ENCODE data around the gene SELENOW.
A peak's percentile ranks its signal among the peaks of the same experiment; 100 is the strongest.
"Not testable (repeated sequence)": the region's sequence is repeated elsewhere in the genome, so short reads cannot be mapped to it uniquely, and the experiment has no call there.

The SELENOW gene

GRCh38 chr19:47780215-47780551, 1.7 kb downstream of the SELENOW start:
- FAIRE-seq = no peak
- no peak for DNase-seq (ENCODE audit: insufficient read length, low spot score)

GRCh38 chr19:47781590-47782262, 3.2 kb downstream of the SELENOW start:
- DNase-seq (ENCODE audit: insufficient read length, low spot score) (no peak), FAIRE-seq (no peak)

- FAIRE-seq (no peak), DNase-seq (ENCODE audit: insufficient read length, low spot score) (no peak)
These were observed 8.1 kb downstream of the SELENOW start for GRCh38 chr19:47786566-47786965.

- FAIRE-seq; DNase-seq (ENCODE audit: insufficient read length, low spot score): not testable (repeated sequence)
These were observed 8.8 kb downstream of the SELENOW start for GRCh38 chr19:47787307-47787706.

- not testable (repeated sequence) for DNase-seq (ENCODE audit: insufficient read length, low spot score); FAIRE-seq
These were observed 11.3 kb downstream of the SELENOW start for GRCh38 chr19:47789811-47790210.

GRCh38 chr19:47790398-47790814, 11.9 kb downstream of the SELENOW start:
- peak; percentile 82 for FAIRE-seq
- peak; percentile 62 for DNase-seq (ENCODE audit: insufficient read length, low spot score)

GRCh38 chr19:47792616-47793015, 14.1 kb downstream of the SELENOW start:
- DNase-seq (ENCODE audit: insufficient read length, low spot score) = no peak
- no peak for FAIRE-seq

- no peak for FAIRE-seq
- no peak for DNase-seq (ENCODE audit: insufficient read length, low spot score)
These were observed 16.0 kb downstream of the SELENOW start for GRCh38 chr19:47794526-47794925.

- DNase-seq (ENCODE audit: insufficient read length, low spot score) (no peak), FAIRE-seq (no peak)
These were observed 18.3 kb downstream of the SELENOW start for GRCh38 chr19:47796785-47797184.

GRCh38 chr19:47797996-47798903, 19.7 kb downstream of the SELENOW start:
- FAIRE-seq = no peak
- no peak for DNase-seq (ENCODE audit: insufficient read length, low spot score)

GRCh38 chr19:47798904-47799266, 20.4 kb downstream of the SELENOW start:
- FAIRE-seq (no peak), DNase-seq (ENCODE audit: insufficient read length, low spot score) (no peak)

- no peak for DNase-seq (ENCODE audit: insufficient read length, low spot score)
- FAIRE-seq = no peak
These were observed 22.8 kb downstream of the SELENOW start for GRCh38 chr19:47801270-47801669.

GRCh38 chr19:47802521-47803043, 24.1 kb downstream of the SELENOW start:
- DNase-seq (ENCODE audit: insufficient read length, low spot score) = no peak
- FAIRE-seq = no peak

GRCh38 chr19:47803148-47803547, 24.6 kb downstream of the SELENOW start:
- DNase-seq (ENCODE audit: insufficient read length, low spot score); FAIRE-seq: not testable (repeated sequence)

- DNase-seq (ENCODE audit: insufficient read length, low spot score); FAIRE-seq: not testable (repeated sequence)
These were observed 25.2 kb downstream of the SELENOW start for GRCh38 chr19:47803671-47804070.

GRCh38 chr19:47804451-47804850, 25.9 kb downstream of the SELENOW start, which contains the start of gene TPRX1:
TPRX1 (minus strand) TSS chr19:47804551; CDS start chr19:47804539, 12 bp downstream.
- not testable (repeated sequence) for DNase-seq (ENCODE audit: insufficient read length, low spot score); FAIRE-seq

- DNase-seq (ENCODE audit: insufficient read length, low spot score) (no peak), FAIRE-seq (no peak)
These were observed 26.8 kb downstream of the SELENOW start for GRCh38 chr19:47805313-47805712.

- FAIRE-seq = no peak
- DNase-seq (ENCODE audit: insufficient read length, low spot score) = no peak
These were observed 27.9 kb downstream of the SELENOW start for GRCh38 chr19:47806435-47806834.

GRCh38 chr19:47813304-47813994, 34.9 kb downstream of the SELENOW start:
- no peak for FAIRE-seq
- peak; percentile 73 for DNase-seq (ENCODE audit: insufficient read length, low spot score)

GRCh38 chr19:47813995-47814328, 35.5 kb downstream of the SELENOW start:
- FAIRE-seq = no peak
- no peak for DNase-seq (ENCODE audit: insufficient read length, low spot score)

- not testable (repeated sequence) for DNase-seq (ENCODE audit: insufficient read length, low spot score); FAIRE-seq
These were observed 37.8 kb downstream of the SELENOW start for GRCh38 chr19:47816270-47816669.
